ENCODE measurements around the gene DAP.

The DAP gene

GRCh38 chr5:10699987-10700386, 61.0 kb downstream of the DAP start:
- no peak for TF ChIP-seq CTCF (IDR thresholded peaks at IDR 0.05; ENCODE audit: borderline replicate concordance, insufficient read depth, low read depth, low read length)
- no peak overlapping the region for H3K4me3 ChIP-seq (ENCODE audit: low read depth, low read length)

GRCh38 chr5:10699281-10699874, 61.7 kb downstream of the DAP start:
- H3K4me3 ChIP-seq (ENCODE audit: low read depth, low read length): peak overlapping the region; percentile 4
- TF ChIP-seq CTCF (IDR thresholded peaks at IDR 0.05; ENCODE audit: borderline replicate concordance, insufficient read depth, low read depth, low read length): no peak

GRCh38 chr5:10695759-10696543, 65.1 kb downstream of the DAP start:
- no peak overlapping the region for H3K4me3 ChIP-seq (ENCODE audit: low read depth, low read length)
- no peak for TF ChIP-seq CTCF (IDR thresholded peaks at IDR 0.05; ENCODE audit: borderline replicate concordance, insufficient read depth, low read depth, low read length)

GRCh38 chr5:10695055-10695649, 65.9 kb downstream of the DAP start:
- H3K4me3 ChIP-seq (ENCODE audit: low read depth, low read length): no peak overlapping the region
- TF ChIP-seq CTCF (IDR thresholded peaks at IDR 0.05; ENCODE audit: borderline replicate concordance, insufficient read depth, low read depth, low read length): peak; percentile 65

- TF ChIP-seq CTCF (IDR thresholded peaks at IDR 0.05; ENCODE audit: borderline replicate concordance, insufficient read depth, low read depth, low read length): no peak
- H3K4me3 ChIP-seq (ENCODE audit: low read depth, low read length): no peak overlapping the region
Measured at GRCh38 chr5:10691826-10692785, 68.9 kb downstream of the DAP start.

GRCh38 chr5:10690460-10691440, 70.3 kb downstream of the DAP start:
- TF ChIP-seq CTCF (IDR thresholded peaks at IDR 0.05; ENCODE audit: borderline replicate concordance, insufficient read depth, low read depth, low read length): no peak
- H3K4me3 ChIP-seq (ENCODE audit: low read depth, low read length): no peak overlapping the region

Measured in GM12875 (cell line).